ENCODE measurements around the gene PCED1B. TPM values are rescaled to one million over a fixed set of nuclear protein-coding genes. Genes with fewer than 3 reads are reported as not detected.

PCED1B gene
- total and polyA plus RNA-seq, 2 experiments from 2014 or later, result 5.1 to 6.6 TPM

- TF ChIP-seq ETS1 (IDR thresholded peaks at IDR 0.05) (no peak), ZNF114 (CRISPR knock-in tag; IDR thresholded peaks at IDR 0.05) (no peak), EZH2phosphoT487 (IDR thresholded peaks at IDR 0.05; ENCODE audit: unreplicated experiment) (no peak), CREB1 (CRISPR knock-in tag; IDR thresholded peaks at IDR 0.05; ENCODE audit: low read depth) (no peak), CTCF (conservative IDR thresholded peaks at IDR 0.05; ENCODE audit: low read depth in 2 of 2) (no peak), STAT1 (IDR thresholded peaks at IDR 0.05; ENCODE audit: unreplicated experiment) (no peak), NANOG (IDR thresholded peaks at IDR 0.05; ENCODE audit: borderline replicate concordance) (no peak)
Measured at GRCh38 chr12:47053961-47054360, 25.5 kb upstream of the PCED1B start (continued).

- H3K36me3 Mint-ChIP-seq (ENCODE audit: low read depth), result peaks cover 20% of the 10 kb centered on the region
- Histone ChIP-seq H3K4me1 (ENCODE audit: insufficient read depth) (peaks cover 7% of the 10 kb centered on the region), H3K79me2 (replicated peaks; ENCODE audit: insufficient read depth) (no peaks in the 10 kb centered on the region)
- TF ChIP-seq ETS1 (IDR thresholded peaks at IDR 0.05), result no peak
- no peak for TF ChIP-seq EZH2phosphoT487 (IDR thresholded peaks at IDR 0.05; ENCODE audit: unreplicated experiment)
- TF ChIP-seq REST (IDR thresholded peaks at IDR 0.05; ENCODE audit: unreplicated experiment), result no peak
- TF ChIP-seq CTCF (conservative IDR thresholded peaks at IDR 0.05; ENCODE audit: low read depth in 2 of 2), result no peak
- TF ChIP-seq ZNF331 (CRISPR knock-in tag; IDR thresholded peaks at IDR 0.05; ENCODE audit: low read depth), result no peak
- no peak for TF ChIP-seq STAT1 (IDR thresholded peaks at IDR 0.05; ENCODE audit: unreplicated experiment)
Measured at GRCh38 chr12:47054659-47055058, 24.8 kb upstream of the PCED1B start.

More at GRCh38 chr12:47054659-47055058, 24.8 kb upstream of the PCED1B start:
- H3K9me3 Mint-ChIP-seq, result peaks cover 32% of the 10 kb centered on the region
- no peaks in the 10 kb centered on the region for H3K9me2 ChIP-seq (ENCODE audit: insufficient read depth)
- H3K4me2 ChIP-seq, result no peak overlapping the region
- no peaks in the 10 kb centered on the region for H3K27me3 Mint-ChIP-seq (ENCODE audit: insufficient read depth, low read depth, poor library complexity)
- no peak overlapping the region for H3K4me3 Mint-ChIP-seq
- no peak overlapping the region for H3K27ac ChIP-seq (ENCODE audit: low read depth)
- H3K4me3 ChIP-seq, result no peak overlapping the region
- peaks cover 5% of the 10 kb centered on the region; the same call in 1 of the 2 replicates for H3K36me3 ChIP-seq (ENCODE audit: insufficient read depth)
- DNase-seq (ENCODE audit: low spot score), result no peak
- no peaks in the 10 kb centered on the region for H3K27me3 ChIP-seq (ENCODE audit: insufficient read depth)
- ATAC-seq, result no peak
- H2AFZ ChIP-seq, result peak overlapping the region; percentile 84; the same call in 1 of the 2 replicates
- H3K27ac Mint-ChIP-seq, result no peak overlapping the region
- no peaks in the 10 kb centered on the region for H3F3A ChIP-seq (replicated peaks; ENCODE audit: low read depth)
- H4K20me1 ChIP-seq (replicated peaks; ENCODE audit: insufficient read depth), result no peaks in the 10 kb centered on the region
- no peaks in the 10 kb centered on the region for H3K4me1 Mint-ChIP-seq

Data from GM23338 (cell line).